Sigmoid colon (tissue), 4 donors: Measurements from ENCODE around the gene GFER.

ENCODE experiments used
- EP300 ChIP-seq, 4 donors: sonication (generic); formaldehyde crosslinking; IDR thresholded peaks; one replicate each; pipeline ENCODE4 v1.6.1; 2017; ENCODE audit warnings: antibody characterized with exemption in 4 of 4
- TF ChIP-seq, protein P1 (sequence below), 4 experiments: fragments of 450-650 bp in 3 of 4; fragments of 200-600 bp in 1 of 4; IDR thresholded peaks; one replicate each; pipeline ENCODE4 v1.5.1; 2016 to 2019; ENCODE audit warnings: antibody characterized with exemption in 4 of 4, mild to moderate bottlenecking in 3 of 4, moderate library complexity in 2 of 4

DNA sequence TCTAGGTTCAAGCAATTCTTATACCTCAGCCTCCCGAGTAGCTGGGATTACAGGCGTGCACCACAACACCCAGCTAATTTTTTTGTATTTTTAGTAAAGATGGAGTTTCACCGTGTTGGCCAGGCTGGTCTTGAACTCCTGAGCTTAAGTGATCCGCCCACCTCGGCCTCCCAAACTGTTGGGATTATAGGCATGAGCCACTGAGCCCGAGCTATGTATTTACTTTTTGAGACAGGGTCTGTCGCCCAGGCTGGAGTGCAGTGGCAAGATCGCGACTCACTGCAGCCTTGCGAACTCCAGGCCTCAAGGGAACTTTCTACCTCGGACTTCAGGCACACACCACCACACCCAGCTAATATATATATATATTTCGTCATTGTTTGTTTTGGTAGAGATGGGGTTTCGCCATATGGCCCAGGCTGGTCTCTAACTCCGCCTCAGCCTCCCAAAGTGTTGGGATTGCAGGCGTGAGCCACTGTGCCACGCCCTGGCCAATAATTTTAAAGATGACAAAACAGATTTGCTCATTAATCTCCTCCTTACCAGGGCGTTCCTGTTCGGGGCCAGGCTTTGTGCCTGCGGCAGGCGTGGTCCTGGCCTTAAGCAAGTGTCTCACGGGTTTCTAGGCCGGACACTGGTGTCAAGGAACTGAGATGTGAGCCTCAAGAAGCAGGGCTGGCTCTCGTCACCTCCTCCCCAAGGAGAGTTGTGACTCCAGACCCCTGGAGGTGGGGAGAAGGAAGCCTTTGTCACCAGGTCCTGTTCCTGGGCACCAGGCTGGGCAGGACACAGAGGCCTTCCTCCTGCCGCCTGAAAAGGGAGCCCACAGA, 31.3 kb downstream of the GFER start:
- TF ChIP-seq, protein P1, sequence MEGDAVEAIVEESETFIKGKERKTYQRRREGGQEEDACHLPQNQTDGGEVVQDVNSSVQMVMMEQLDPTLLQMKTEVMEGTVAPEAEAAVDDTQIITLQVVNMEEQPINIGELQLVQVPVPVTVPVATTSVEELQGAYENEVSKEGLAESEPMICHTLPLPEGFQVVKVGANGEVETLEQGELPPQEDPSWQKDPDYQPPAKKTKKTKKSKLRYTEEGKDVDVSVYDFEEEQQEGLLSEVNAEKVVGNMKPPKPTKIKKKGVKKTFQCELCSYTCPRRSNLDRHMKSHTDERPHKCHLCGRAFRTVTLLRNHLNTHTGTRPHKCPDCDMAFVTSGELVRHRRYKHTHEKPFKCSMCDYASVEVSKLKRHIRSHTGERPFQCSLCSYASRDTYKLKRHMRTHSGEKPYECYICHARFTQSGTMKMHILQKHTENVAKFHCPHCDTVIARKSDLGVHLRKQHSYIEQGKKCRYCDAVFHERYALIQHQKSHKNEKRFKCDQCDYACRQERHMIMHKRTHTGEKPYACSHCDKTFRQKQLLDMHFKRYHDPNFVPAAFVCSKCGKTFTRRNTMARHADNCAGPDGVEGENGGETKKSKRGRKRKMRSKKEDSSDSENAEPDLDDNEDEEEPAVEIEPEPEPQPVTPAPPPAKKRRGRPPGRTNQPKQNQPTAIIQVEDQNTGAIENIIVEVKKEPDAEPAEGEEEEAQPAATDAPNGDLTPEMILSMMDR (IDR thresholded peaks at IDR 0.05) = no peak
- TF ChIP-seq EP300 (IDR thresholded peaks at IDR 0.05) = no peak
